ENCODE results near the gene ERBB2. TPM values are rescaled to one million over a fixed set of nuclear protein-coding genes. Genes with fewer than 3 reads are reported as not detected.

Gene ERBB2
- total and polyA plus RNA-seq, 2 of the 13 experiments (the other 11 are each of a cell fraction or from before 2014, with no cell fraction given) = 57.7 to 64.1 TPM

DNA sequence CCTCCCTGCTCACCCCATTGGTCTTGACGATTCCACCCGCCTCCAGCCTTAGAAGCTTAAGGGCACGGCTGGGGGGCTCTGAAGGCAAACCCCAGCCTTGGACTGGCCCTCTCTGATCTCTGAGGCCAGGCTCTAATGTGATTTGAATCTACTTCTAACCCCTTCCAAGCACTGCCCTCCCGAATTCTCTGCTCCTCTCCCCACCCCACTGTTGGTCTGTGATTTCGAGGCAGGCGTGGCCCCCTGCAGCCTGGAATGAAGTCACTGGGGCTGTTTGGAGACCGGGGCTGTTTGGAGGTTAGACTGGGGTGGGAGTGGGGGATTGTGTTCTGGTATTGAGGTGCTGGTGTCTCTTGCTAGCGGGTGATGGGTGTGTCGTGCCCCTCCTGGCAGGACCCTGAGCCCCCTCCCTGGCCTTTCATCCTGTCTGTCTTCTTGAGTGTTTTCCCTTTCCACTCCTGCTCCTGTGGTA lies 40.1 kb downstream of the ERBB2 start (continued):
- TF ChIP-seq, protein P1, sequence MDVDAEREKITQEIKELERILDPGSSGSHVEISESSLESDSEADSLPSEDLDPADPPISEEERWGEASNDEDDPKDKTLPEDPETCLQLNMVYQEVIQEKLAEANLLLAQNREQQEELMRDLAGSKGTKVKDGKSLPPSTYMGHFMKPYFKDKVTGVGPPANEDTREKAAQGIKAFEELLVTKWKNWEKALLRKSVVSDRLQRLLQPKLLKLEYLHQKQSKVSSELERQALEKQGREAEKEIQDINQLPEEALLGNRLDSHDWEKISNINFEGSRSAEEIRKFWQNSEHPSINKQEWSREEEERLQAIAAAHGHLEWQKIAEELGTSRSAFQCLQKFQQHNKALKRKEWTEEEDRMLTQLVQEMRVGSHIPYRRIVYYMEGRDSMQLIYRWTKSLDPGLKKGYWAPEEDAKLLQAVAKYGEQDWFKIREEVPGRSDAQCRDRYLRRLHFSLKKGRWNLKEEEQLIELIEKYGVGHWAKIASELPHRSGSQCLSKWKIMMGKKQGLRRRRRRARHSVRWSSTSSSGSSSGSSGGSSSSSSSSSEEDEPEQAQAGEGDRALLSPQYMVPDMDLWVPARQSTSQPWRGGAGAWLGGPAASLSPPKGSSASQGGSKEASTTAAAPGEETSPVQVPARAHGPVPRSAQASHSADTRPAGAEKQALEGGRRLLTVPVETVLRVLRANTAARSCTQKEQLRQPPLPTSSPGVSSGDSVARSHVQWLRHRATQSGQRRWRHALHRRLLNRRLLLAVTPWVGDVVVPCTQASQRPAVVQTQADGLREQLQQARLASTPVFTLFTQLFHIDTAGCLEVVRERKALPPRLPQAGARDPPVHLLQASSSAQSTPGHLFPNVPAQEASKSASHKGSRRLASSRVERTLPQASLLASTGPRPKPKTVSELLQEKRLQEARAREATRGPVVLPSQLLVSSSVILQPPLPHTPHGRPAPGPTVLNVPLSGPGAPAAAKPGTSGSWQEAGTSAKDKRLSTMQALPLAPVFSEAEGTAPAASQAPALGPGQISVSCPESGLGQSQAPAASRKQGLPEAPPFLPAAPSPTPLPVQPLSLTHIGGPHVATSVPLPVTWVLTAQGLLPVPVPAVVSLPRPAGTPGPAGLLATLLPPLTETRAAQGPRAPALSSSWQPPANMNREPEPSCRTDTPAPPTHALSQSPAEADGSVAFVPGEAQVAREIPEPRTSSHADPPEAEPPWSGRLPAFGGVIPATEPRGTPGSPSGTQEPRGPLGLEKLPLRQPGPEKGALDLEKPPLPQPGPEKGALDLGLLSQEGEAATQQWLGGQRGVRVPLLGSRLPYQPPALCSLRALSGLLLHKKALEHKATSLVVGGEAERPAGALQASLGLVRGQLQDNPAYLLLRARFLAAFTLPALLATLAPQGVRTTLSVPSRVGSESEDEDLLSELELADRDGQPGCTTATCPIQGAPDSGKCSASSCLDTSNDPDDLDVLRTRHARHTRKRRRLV (CRISPR knock-in tag; IDR thresholded peaks at IDR 0.05) = no peak
- TF ChIP-seq ZNF670 (CRISPR knock-in tag; IDR thresholded peaks at IDR 0.05; ENCODE audit: borderline replicate concordance) (no peak), SYNCRIP (IDR thresholded peaks at IDR 0.05; ENCODE audit: insufficient read depth, low read depth, low read length) (no peak), SP1 (IDR thresholded peaks at IDR 0.05) (no peak), SP1 (CRISPR knock-in tag; IDR thresholded peaks at IDR 0.05) (no peak), ZNF260 (CRISPR knock-in tag; IDR thresholded peaks at IDR 0.05; ENCODE audit: borderline replicate concordance, low read depth) (no peak), FOXC1 (CRISPR knock-in tag; IDR thresholded peaks at IDR 0.05; ENCODE audit: borderline replicate concordance) (0 out of 2 replicates have a peak, but pooled peaks have one; percentile 10), RFXAP (CRISPR knock-in tag; IDR thresholded peaks at IDR 0.05; ENCODE audit: borderline replicate concordance) (no peak; the same call in 1 of the 2 replicates), HNF4G (IDR thresholded peaks at IDR 0.05; ENCODE audit: borderline replicate concordance, low read depth, low read length) (no peak), HNF4G (CRISPR knock-in tag; IDR thresholded peaks at IDR 0.05; ENCODE audit: borderline replicate concordance, low read depth) (no peak), SMAD9 (CRISPR knock-in tag; IDR thresholded peaks at IDR 0.05) (0 out of 2 replicates have a peak, but pooled peaks have one; percentile 60), ZC3H13 (CRISPR knock-in tag; IDR thresholded peaks at IDR 0.05) (no peak), TEAD2 (CRISPR knock-in tag; IDR thresholded peaks at IDR 0.05) (no peak), SNAPC2 (CRISPR knock-in tag; IDR thresholded peaks at IDR 0.05) (peak; percentile 64; the same call in 1 of the 2 replicates), BORCS8-MEF2B (CRISPR knock-in tag; IDR thresholded peaks at IDR 0.05) (peak; percentile 56; the same call in 1 of the 2 replicates), KDM4B (CRISPR knock-in tag; IDR thresholded peaks at IDR 0.05) (no peak)
- TF ChIP-seq, protein P2, sequence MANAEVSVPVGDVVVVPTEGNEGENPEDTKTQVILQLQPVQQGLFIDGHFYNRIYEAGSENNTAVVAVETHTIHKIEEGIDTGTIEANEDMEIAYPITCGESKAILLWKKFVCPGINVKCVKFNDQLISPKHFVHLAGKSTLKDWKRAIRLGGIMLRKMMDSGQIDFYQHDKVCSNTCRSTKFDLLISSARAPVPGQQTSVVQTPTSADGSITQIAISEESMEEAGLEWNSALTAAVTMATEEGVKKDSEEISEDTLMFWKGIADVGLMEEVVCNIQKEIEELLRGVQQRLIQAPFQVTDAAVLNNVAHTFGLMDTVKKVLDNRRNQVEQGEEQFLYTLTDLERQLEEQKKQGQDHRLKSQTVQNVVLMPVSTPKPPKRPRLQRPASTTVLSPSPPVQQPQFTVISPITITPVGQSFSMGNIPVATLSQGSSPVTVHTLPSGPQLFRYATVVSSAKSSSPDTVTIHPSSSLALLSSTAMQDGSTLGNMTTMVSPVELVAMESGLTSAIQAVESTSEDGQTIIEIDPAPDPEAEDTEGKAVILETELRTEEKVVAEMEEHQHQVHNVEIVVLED (CRISPR knock-in tag; IDR thresholded peaks at IDR 0.05; ENCODE audit: borderline replicate concordance) = no peak
- TF ChIP-seq, protein P3, sequence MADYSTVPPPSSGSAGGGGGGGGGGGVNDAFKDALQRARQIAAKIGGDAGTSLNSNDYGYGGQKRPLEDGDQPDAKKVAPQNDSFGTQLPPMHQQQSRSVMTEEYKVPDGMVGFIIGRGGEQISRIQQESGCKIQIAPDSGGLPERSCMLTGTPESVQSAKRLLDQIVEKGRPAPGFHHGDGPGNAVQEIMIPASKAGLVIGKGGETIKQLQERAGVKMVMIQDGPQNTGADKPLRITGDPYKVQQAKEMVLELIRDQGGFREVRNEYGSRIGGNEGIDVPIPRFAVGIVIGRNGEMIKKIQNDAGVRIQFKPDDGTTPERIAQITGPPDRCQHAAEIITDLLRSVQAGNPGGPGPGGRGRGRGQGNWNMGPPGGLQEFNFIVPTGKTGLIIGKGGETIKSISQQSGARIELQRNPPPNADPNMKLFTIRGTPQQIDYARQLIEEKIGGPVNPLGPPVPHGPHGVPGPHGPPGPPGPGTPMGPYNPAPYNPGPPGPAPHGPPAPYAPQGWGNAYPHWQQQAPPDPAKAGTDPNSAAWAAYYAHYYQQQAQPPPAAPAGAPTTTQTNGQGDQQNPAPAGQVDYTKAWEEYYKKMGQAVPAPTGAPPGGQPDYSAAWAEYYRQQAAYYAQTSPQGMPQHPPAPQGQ (CRISPR knock-in tag; IDR thresholded peaks at IDR 0.05; ENCODE audit: borderline replicate concordance) = no peak
- TF ChIP-seq, protein P4, sequence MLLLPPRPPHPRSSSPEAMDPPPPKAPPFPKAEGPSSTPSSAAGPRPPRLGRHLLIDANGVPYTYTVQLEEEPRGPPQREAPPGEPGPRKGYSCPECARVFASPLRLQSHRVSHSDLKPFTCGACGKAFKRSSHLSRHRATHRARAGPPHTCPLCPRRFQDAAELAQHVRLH (CRISPR knock-in tag; IDR thresholded peaks at IDR 0.05; ENCODE audit: borderline replicate concordance, low read depth) = 0 out of 2 replicates have a peak, but pooled peaks have one; percentile 5
- TF ChIP-seq, protein P5, sequence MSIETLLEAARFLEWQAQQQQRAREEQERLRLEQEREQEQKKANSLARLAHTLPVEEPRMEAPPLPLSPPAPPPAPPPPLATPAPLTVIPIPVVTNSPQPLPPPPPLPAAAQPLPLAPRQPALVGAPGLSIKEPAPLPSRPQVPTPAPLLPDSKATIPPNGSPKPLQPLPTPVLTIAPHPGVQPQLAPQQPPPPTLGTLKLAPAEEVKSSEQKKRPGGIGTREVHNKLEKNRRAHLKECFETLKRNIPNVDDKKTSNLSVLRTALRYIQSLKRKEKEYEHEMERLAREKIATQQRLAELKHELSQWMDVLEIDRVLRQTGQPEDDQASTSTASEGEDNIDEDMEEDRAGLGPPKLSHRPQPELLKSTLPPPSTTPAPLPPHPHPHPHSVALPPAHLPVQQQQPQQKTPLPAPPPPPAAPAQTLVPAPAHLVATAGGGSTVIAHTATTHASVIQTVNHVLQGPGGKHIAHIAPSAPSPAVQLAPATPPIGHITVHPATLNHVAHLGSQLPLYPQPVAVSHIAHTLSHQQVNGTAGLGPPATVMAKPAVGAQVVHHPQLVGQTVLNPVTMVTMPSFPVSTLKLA (IDR thresholded peaks at IDR 0.05) = no peak
